K562 (cell line): ENCODE measurements around the gene SLC25A29. TPM values are rescaled to one million over a fixed set of nuclear protein-coding genes. Genes with fewer than 3 reads are reported as not detected.

Experiments used
- ATAC-seq: fragments of 200-7000 bp; cut with Tn5 transposase; 3 replicates; pipeline ENCODE4 v1.9.1; 2020; ENCODE audit warnings: moderate library complexity
- BruUV-seq: library from RNA; stranded (reverse); fragments of 400-500 nt; replicated peaks from 2 replicates; lab custom pipeline; 2021; lab: Mats Ljungman, UMichigan
- CTCF ChIA-PET: fragments of 300-600 bp; formaldehyde crosslinking; extraction: SDS; loops from one replicate; lab custom pipeline; 2021; ENCODE audit warnings: low intra/inter-chr PET ratio; lab: Yijun Ruan, JAX
- POLR2A ChIA-PET: fragments of 300-600, 350-650 bp; sonication (Branson Sonifier 250); formaldehyde crosslinking; extraction: SDS; loops from one replicate; lab custom pipeline; 2021; ENCODE audit warnings: antibody characterized with exemption, inconsistent platforms; lab: Yijun Ruan, JAX
- DNase-seq, 4 experiments: peaks; one replicate each; pipeline versions ENCODE4 v3.0.0 to v3.0.0-alpha.2; 2011 to 2018; ENCODE audit warnings: low spot score in 3 of 4, mixed read lengths in 3 of 4; ENCODE audit errors: extremely low read depth in 1 of 4
- FAIRE-seq: peaks from 2 replicates; lab custom pipeline; 2011; peaks lifted over from hg19 to GRCh38; lab: Jason Lieb, UNC
- H2AFZ ChIP-seq: 2 replicates; pipeline ENCODE4 v1.6.0; 2011; ENCODE audit warnings: low read depth, low read length, control low read depth, inconsistent platforms
- H3K27ac ChIP-seq: fragments of 200-600 bp; 3 replicates; pipeline ENCODE4 v1.8.0; 2011; ENCODE audit warnings: low read depth, mild to moderate bottlenecking, control low read depth, inconsistent platforms, low read length, moderate library complexity, mixed read lengths; ENCODE audit errors: extremely low read depth
- H3K27me3 ChIP-seq, 2 experiments: fragments of 300-600 bp in 1 of 2; 2 replicates in 1 of 2; 3 replicates in 1 of 2; pipeline versions ENCODE4 v1.6.0 to v1.8.0; 2011; ENCODE audit warnings: inconsistent platforms in 2 of 2, low read length in 2 of 2, mild to moderate bottlenecking in 1 of 2, mixed read lengths in 1 of 2, moderate library complexity in 1 of 2; ENCODE audit not compliant: control insufficient read depth in 2 of 2, insufficient read depth in 2 of 2
- H3K36me3 ChIP-seq: fragments of 300-600 bp; 3 replicates; pipeline ENCODE4 v1.8.0; 2011; ENCODE audit warnings: mild to moderate bottlenecking, low read length, inconsistent platforms; ENCODE audit not compliant: control insufficient read depth, insufficient read depth
- H3K4me1 ChIP-seq, 2 experiments: fragments of 200-600 bp in 1 of 2; replicated peaks in 1 of 2; 2 replicates in 1 of 2; 3 replicates in 1 of 2; pipeline versions ENCODE4 v1.5.1 to v1.8.0; 2011; ENCODE audit warnings: inconsistent platforms in 2 of 2, low read length in 2 of 2, mild to moderate bottlenecking in 1 of 2, mixed read lengths in 1 of 2, moderate library complexity in 1 of 2; ENCODE audit not compliant: control insufficient read depth in 2 of 2, insufficient read depth in 2 of 2
- H3K4me2 ChIP-seq: 2 replicates; pipeline ENCODE4 v1.6.1; 2011; ENCODE audit warnings: low read length, control low read depth, inconsistent platforms, mixed read lengths; ENCODE audit not compliant: insufficient read depth
- H3K4me3 ChIP-seq: fragments of 200-600 bp; sonication (generic), shearing (Covaris generic); 2 replicates; pipeline ENCODE4 v1.5.1; 2016; ENCODE audit warnings: control low read depth, inconsistent platforms
- H3K79me2 ChIP-seq: fragments of 200-600 bp; 3 replicates; pipeline ENCODE4 v1.8.0; 2011; ENCODE audit warnings: low read length, inconsistent platforms; ENCODE audit not compliant: control insufficient read depth, insufficient read depth
- H3K9ac ChIP-seq, 2 experiments: 2 replicates each; pipeline versions ENCODE4 v1.6.0 to v1.6.1; 2011; ENCODE audit warnings: low read depth in 2 of 2, low read length in 2 of 2, control low read depth in 1 of 2, inconsistent platforms in 1 of 2, mild to moderate bottlenecking in 1 of 2, mixed read lengths in 1 of 2; ENCODE audit not compliant: insufficient read depth in 1 of 2
- H3K9me1 ChIP-seq: one replicate; pipeline ENCODE4 v1.6.0; 2011; ENCODE audit warnings: inconsistent platforms, mild to moderate bottlenecking, low read length, moderate library complexity; ENCODE audit not compliant: control insufficient read depth, insufficient read depth
- H3K9me3 ChIP-seq: replicated peaks from 2 replicates; pipeline ENCODE4 v1.5.1; 2011; ENCODE audit warnings: low read depth, low read length, inconsistent platforms; ENCODE audit not compliant: control insufficient read depth, insufficient read depth
- H4K20me1 ChIP-seq: replicated peaks from 2 replicates; pipeline ENCODE4 v1.6.1; 2011; ENCODE audit warnings: low read length, inconsistent platforms, mixed read lengths; ENCODE audit not compliant: control insufficient read depth, insufficient read depth
- POLR2A ChIP-seq: fragments of 450-650 bp; conservative IDR thresholded peaks from 2 replicates; pipeline ENCODE4 v1.6.1; 2016
- POLR2G ChIP-seq: fragments of 200-400 bp; formaldehyde crosslinking; IDR thresholded peaks from 2 replicates; pipeline ENCODE4 v1.6.1; 2017; ENCODE audit warnings: low read depth, mild to moderate bottlenecking, antibody characterized with exemption, low read length, moderate library complexity
- RBM22 ChIP-seq: fragments of 200-400 bp; formaldehyde crosslinking; IDR thresholded peaks from 2 replicates; pipeline ENCODE4 v1.6.1; 2018; ENCODE audit warnings: low read length, low read depth; ENCODE audit not compliant: poor library complexity, severe bottlenecking
- ZSCAN32 ChIP-seq: fragments of 450-650 bp; formaldehyde crosslinking; IDR thresholded peaks from 2 replicates; pipeline ENCODE4 v1.4.0; 2020; ENCODE audit warnings: mild to moderate bottlenecking, moderate library complexity
- WGBS: fragments of 100-300 bp; shearing (Covaris generic); methylation state at CpG from one replicate; pipeline ENCODE4 v1.1.6; 2016; ENCODE audit warnings: low coverage, mixed read lengths; ENCODE audit not compliant: insufficient coverage; ENCODE audit errors: missing lambda C conversion rate; 5-methylcytosine and 5-hydroxymethylcytosine counted together
- in situ Hi-C: fragments of 300-500 bp; cut with MboI; formaldehyde crosslinking; loops from 4 replicates; pipeline ENCODE4 v1.15.0; 2018; ENCODE audit warnings: inconsistent platforms, mixed read lengths
- intact Hi-C: fragments of 100-400 bp; cut with micrococcal nuclease; formaldehyde crosslinking; loops from 2 replicates; pipeline ENCODE4 v1.14.2; 2022
- polyA plus RNA-seq, 8 experiments: library from polyadenylated mRNA; depleted of rRNA in 4 of 8; stranded (reverse) in 5 of 8; unstranded in 3 of 8; fragments of >200 nt; fragmentation: Nextera tagmentation in 2 of 8; fragmentation: Illumina TruSeq in 1 of 8; extraction: Ambion mirVana in 2 of 8; extraction: Trizol in 1 of 8; gene quantifications; 2 replicates each; pipeline versions ENCODE4 v1.2.1 to v1.2.3, GENCODE V29; 2011 to 2014; ENCODE audit warnings: inconsistent platforms in 1 of 8, missing spikeins in 1 of 8
- total RNA-seq, 7 experiments: library from RNA; depleted of rRNA in 6 of 7; stranded (reverse); fragments of >200 nt in 6 of 7; fragmentation: Illumina TruSeq in 2 of 7; extraction: Trizol in 2 of 7; gene quantifications; 2 replicates each; pipeline versions ENCODE4 v1.2.1 to v1.2.3, GENCODE V29; 2011 to 2021; ENCODE audit warnings: low replicate concordance in 1 of 7
- TF ChIP-seq, protein P1 (sequence below): fragments of 250-450 bp; sonication (Bioruptor Pico); IDR thresholded peaks from 2 replicates; pipeline ENCODE4 v1.4.0; 2020; ENCODE audit warnings: mild to moderate bottlenecking, moderate library complexity

The SLC25A29 gene
- total and polyA plus RNA-seq, 9 of the 15 experiments (the other 6 are each of a cell fraction or from before 2014, with no cell fraction given): 0.07 to 17.5 (median 4.8) TPM

DNA sequence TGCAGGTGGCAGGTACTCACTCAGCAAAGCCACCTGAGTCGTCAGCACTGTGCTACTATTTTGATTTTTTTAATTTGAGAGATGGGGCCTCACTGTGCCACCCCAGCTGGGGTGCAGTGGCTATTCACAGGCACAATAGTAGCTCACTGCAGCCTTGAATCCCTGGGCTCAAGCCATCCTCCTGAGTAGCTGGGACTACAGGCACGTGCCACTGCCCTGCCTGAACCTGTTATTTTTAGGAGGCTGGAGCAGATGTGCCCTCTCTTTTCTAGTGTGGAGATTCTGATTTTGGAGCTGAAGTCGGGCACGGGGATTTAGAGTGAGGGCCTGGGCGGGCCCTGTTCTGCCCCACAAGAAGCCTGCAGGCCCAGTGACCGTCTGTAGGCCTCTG lies 34.2 kb upstream of the SLC25A29 start:
- peak; percentile 11 for ATAC-seq
- CTCF ChIA-PET: no interaction called here
- no peak overlapping the region for H3K4me3 ChIP-seq
- no peak overlapping the region for H3K4me2 ChIP-seq
- no peaks in the 10 kb centered on the region; the same call in 1 of the 2 replicates for H4K20me1 ChIP-seq
- in situ Hi-C loops: no loop called here
- FAIRE-seq: no peak
- H2AFZ ChIP-seq: no peak overlapping the region
- H3K27ac ChIP-seq: no peak overlapping the region
- H3K9me1 ChIP-seq: no peaks in the 10 kb centered on the region
- H3K36me3 ChIP-seq: peaks cover 65% of the 10 kb centered on the region; the same call in 2 of the 3 replicates
- no peaks in the 10 kb centered on the region for H3K9me3 ChIP-seq
- DNase-seq: no peak
- WGBS: 75% methylated on average over 6 of the region's 6 CpGs
- TSS peak; percentile 12 for BruUV-seq
- TF ChIP-seq POLR2A (0 out of 2 replicates have a peak, but pooled peaks have one; percentile 21), POLR2G (peak; percentile 50; the same call in 1 of the 2 replicates), RBM22 (peak; percentile 29), ZSCAN32 (CRISPR knock-in tag) (no peak)
- TF ChIP-seq, protein P1, sequence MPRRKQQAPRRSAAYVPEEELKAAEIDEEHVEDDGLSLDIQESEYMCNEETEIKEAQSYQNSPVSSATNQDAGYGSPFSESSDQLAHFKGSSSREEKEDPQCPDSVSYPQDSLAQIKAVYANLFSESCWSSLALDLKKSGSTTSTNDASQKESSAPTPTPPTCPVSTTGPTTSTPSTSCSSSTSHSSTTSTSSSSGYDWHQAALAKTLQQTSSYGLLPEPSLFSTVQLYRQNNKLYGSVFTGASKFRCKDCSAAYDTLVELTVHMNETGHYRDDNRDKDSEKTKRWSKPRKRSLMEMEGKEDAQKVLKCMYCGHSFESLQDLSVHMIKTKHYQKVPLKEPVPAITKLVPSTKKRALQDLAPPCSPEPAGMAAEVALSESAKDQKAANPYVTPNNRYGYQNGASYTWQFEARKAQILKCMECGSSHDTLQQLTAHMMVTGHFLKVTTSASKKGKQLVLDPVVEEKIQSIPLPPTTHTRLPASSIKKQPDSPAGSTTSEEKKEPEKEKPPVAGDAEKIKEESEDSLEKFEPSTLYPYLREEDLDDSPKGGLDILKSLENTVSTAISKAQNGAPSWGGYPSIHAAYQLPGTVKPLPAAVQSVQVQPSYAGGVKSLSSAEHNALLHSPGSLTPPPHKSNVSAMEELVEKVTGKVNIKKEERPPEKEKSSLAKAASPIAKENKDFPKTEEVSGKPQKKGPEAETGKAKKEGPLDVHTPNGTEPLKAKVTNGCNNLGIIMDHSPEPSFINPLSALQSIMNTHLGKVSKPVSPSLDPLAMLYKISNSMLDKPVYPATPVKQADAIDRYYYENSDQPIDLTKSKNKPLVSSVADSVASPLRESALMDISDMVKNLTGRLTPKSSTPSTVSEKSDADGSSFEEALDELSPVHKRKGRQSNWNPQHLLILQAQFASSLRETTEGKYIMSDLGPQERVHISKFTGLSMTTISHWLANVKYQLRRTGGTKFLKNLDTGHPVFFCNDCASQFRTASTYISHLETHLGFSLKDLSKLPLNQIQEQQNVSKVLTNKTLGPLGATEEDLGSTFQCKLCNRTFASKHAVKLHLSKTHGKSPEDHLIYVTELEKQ (CRISPR knock-in tag): no peak
- no peaks in the 10 kb centered on the region for H3K79me2 ChIP-seq
- intact Hi-C loops: no loop called here
- H3K27me3 ChIP-seq: no peaks in the 10 kb centered on the region
- POLR2A ChIA-PET: interaction anchor here (0.6 to 2.3 kb wide), 5 partner anchors 8 to 125 kb away, joined by 3 to 13 read pairs (median 4); no protein-coding TSS in a partner anchor
- H3K9ac ChIP-seq: no peak overlapping the region
- H3K4me1 ChIP-seq: no peaks in the 10 kb centered on the region; a peak in 1 of 5 replicates
